GM23338 (cell line): ENCODE data around the gene FGFRL1. TPM values are rescaled to one million over a fixed set of nuclear protein-coding genes. Genes with fewer than 3 reads are reported as not detected.
A peak's percentile ranks its signal among the peaks of the same experiment; 100 is the strongest.

Experiments used
- ATAC-seq: fragments of 200-7000 bp; cut with Tn5 transposase; 3 replicates; pipeline ENCODE4 v1.9.1; 2020
- DNase-seq: peaks from one replicate; pipeline ENCODE4 v3.0.0-alpha.2; 2015; ENCODE audit warnings: low spot score
- H2AFZ ChIP-seq: fragments of 200-600 bp; sonication (generic); 2 replicates; pipeline ENCODE4 v1.8.0; 2016; ENCODE audit warnings: antibody characterized with exemption, mild to moderate bottlenecking, moderate library complexity
- H3F3A ChIP-seq: fragments of 200-600 bp; sonication (generic); replicated peaks from 2 replicates; pipeline ENCODE4 v1.8.0; 2017; ENCODE audit warnings: antibody characterized with exemption, mixed run types, low read depth
- H3K27ac ChIP-seq: fragments of 200-600 bp; sonication (generic); 2 replicates; pipeline ENCODE4 v1.6.1; 2016; ENCODE audit warnings: low read depth
- H3K27me3 ChIP-seq: fragments of 200-600 bp; sonication (generic); 2 replicates; pipeline ENCODE4 v1.8.0; 2016; ENCODE audit warnings: mild to moderate bottlenecking, mixed run types, moderate library complexity; ENCODE audit not compliant: insufficient read depth
- H3K36me3 ChIP-seq: fragments of 200-600 bp; sonication (generic); 2 replicates; pipeline ENCODE4 v1.8.0; 2016; ENCODE audit warnings: mild to moderate bottlenecking; ENCODE audit not compliant: insufficient read depth
- H3K4me1 ChIP-seq: fragments of 200-600 bp; sonication (generic); 2 replicates; pipeline ENCODE4 v1.8.0; 2016; ENCODE audit warnings: mild to moderate bottlenecking, moderate library complexity; ENCODE audit not compliant: insufficient read depth
- H3K4me2 ChIP-seq: fragments of 200-600 bp; sonication (generic); 2 replicates; pipeline ENCODE4 v1.7.1; 2017; ENCODE audit warnings: mixed run types
- H3K4me3 ChIP-seq: fragments of 200-600 bp; sonication (generic); 2 replicates; pipeline ENCODE4 v1.6.1; 2016; ENCODE audit warnings: mixed run types
- H3K79me2 ChIP-seq: fragments of 200-600 bp; sonication (generic); replicated peaks from 2 replicates; pipeline ENCODE4 v1.8.0; 2017; ENCODE audit warnings: mild to moderate bottlenecking; ENCODE audit not compliant: insufficient read depth
- H3K9me2 ChIP-seq: fragments of 200-600 bp; sonication (generic); 2 replicates; pipeline ENCODE4 v1.8.0; 2017; ENCODE audit not compliant: insufficient read depth
- H4K20me1 ChIP-seq: fragments of 200-600 bp; sonication (generic); replicated peaks from 2 replicates; pipeline ENCODE4 v1.8.0; 2017; ENCODE audit warnings: mild to moderate bottlenecking; ENCODE audit not compliant: insufficient read depth
- H3K27ac Mint-ChIP-seq: 2 replicates; pipeline ENCODE4 v1.8.0; 2020; ENCODE audit warnings: inconsistent platforms, mild to moderate bottlenecking, moderate library complexity, mixed read lengths
- H3K27me3 Mint-ChIP-seq: 3 replicates; pipeline ENCODE4 v1.8.0; 2022; ENCODE audit warnings: low read depth, mild to moderate bottlenecking, moderate library complexity, mixed read lengths, inconsistent platforms; ENCODE audit not compliant: insufficient read depth, poor library complexity
- H3K36me3 Mint-ChIP-seq: 3 replicates; pipeline ENCODE4 v1.8.0; 2021; ENCODE audit warnings: low read depth, mild to moderate bottlenecking, inconsistent platforms, moderate library complexity, mixed read lengths
- H3K4me1 Mint-ChIP-seq: 3 replicates; pipeline ENCODE4 v1.8.0; 2020; ENCODE audit warnings: mild to moderate bottlenecking, inconsistent platforms, mixed read lengths
- H3K4me3 Mint-ChIP-seq: 3 replicates; pipeline ENCODE4 v1.8.0; 2021; ENCODE audit warnings: moderate library complexity, mild to moderate bottlenecking, inconsistent platforms, mixed read lengths
- H3K9me3 Mint-ChIP-seq: 3 replicates; pipeline ENCODE4 v1.8.0; 2020; ENCODE audit warnings: moderate library complexity, mild to moderate bottlenecking, inconsistent platforms, mixed read lengths
- ETS1 ChIP-seq: IDR thresholded peaks from 2 replicates; pipeline ENCODE4 v1.6.1; 2016; ENCODE audit warnings: antibody characterized with exemption
- JUNB ChIP-seq: IDR thresholded peaks from one replicate; pipeline ENCODE4 v1.6.1; 2016; ENCODE audit warnings: antibody characterized with exemption; ENCODE audit not compliant: unreplicated experiment
- POLR2AphosphoS5 ChIP-seq: IDR thresholded peaks from 2 replicates; pipeline ENCODE4 v1.6.1; 2016; ENCODE audit warnings: antibody characterized with exemption, low read depth
- STAT1 ChIP-seq: IDR thresholded peaks from one replicate; pipeline ENCODE4 v1.6.1; 2016; ENCODE audit warnings: antibody characterized with exemption; ENCODE audit not compliant: unreplicated experiment
- ZNF462 ChIP-seq: fragments of 250-450 bp; sonication (Bioruptor Pico); IDR thresholded peaks from 2 replicates; pipeline ENCODE4 v1.5.0; 2020; ENCODE audit warnings: mild to moderate bottlenecking, moderate library complexity
- polyA plus RNA-seq: library from polyadenylated mRNA; unstranded; fragments of >200 nt; fragmentation: Nextera tagmentation; extraction: Ambion mirVana; gene quantifications from 2 replicates; pipeline ENCODE4 v1.2.1, GENCODE V29; 2016
- total RNA-seq: library from RNA; depleted of rRNA; stranded (reverse); fragments of >200 nt; shearing (Covaris generic); gene quantifications from 2 replicates; pipeline ENCODE4 v1.2.3, GENCODE V29; 2014

Gene FGFRL1
- total and polyA plus RNA-seq, 2 experiments from 2014 or later: 7.0 to 35.8 TPM

GRCh38 chr4:1001561-1002130, 9.8 kb upstream of the FGFRL1 start (continued):
- TF ChIP-seq ZNF462 (CRISPR knock-in tag) (no peak), STAT1 (no peak), ETS1 (no peak), JUNB (no peak)

GRCh38 chr4:1002131-1002630, 9.2 kb upstream of the FGFRL1 start:
- ATAC-seq (peak; percentile 53), DNase-seq (peak; percentile 78)
- Histone ChIP-seq H3K27me3 (peaks cover 95% of the 10 kb centered on the region), H3K27ac (no peak overlapping the region), H2AFZ (peak overlapping the region; percentile 76; the same call in 1 of the 2 replicates), H3K9me2 (no peaks in the 10 kb centered on the region), H3K4me1 (no peaks in the 10 kb centered on the region; the same call in 1 of the 2 replicates), H4K20me1 (no peaks in the 10 kb centered on the region; the same call in 1 of the 2 replicates), H3K36me3 (no peaks in the 10 kb centered on the region), H3K4me2 (peak overlapping the region; percentile 80), H3K79me2 (no peaks in the 10 kb centered on the region), H3F3A (no peaks in the 10 kb centered on the region), H3K4me3 (peak overlapping the region; percentile 57)
- Mint-ChIP-seq H3K36me3 (no peaks in the 10 kb centered on the region), H3K4me1 (peaks cover 2% of the 10 kb centered on the region; the same call in 1 of the 3 replicates), H3K4me3 (peak overlapping the region; percentile 59; the same call in 2 of the 3 replicates), H3K9me3 (peaks cover 7% of the 10 kb centered on the region; the same call in 2 of the 3 replicates), H3K27me3 (peaks cover 71% of the 10 kb centered on the region), H3K27ac (no peak overlapping the region)
- TF ChIP-seq STAT1 (no peak), ZNF462 (CRISPR knock-in tag) (no peak), ETS1 (no peak), POLR2AphosphoS5 (peak; percentile 47)
